CD4-positive, alpha-beta T cell (primary cell): ENCODE data around the gene HK1. TPM values are rescaled to one million over a fixed set of nuclear protein-coding genes. Genes with fewer than 3 reads are reported as not detected.

Experiments used
- ATAC-seq: fragments of 200-7000 bp; cut with Tn5 transposase; one replicate; pipeline ENCODE4 v1.10.0; 2022; ENCODE audit warnings: mild to moderate bottlenecking; ENCODE audit not compliant: poor library complexity
- CTCF ChIA-PET: fragments of 350-600 bp; sonication (Branson Sonifier 250); formaldehyde crosslinking; loops from one replicate; lab custom pipeline; 2021; ENCODE audit warnings: antibody characterized with exemption, inconsistent platforms; lab: Charles Lee
- POLR2A ChIA-PET: fragments of 350-600 bp; sonication (Branson Sonifier 250); formaldehyde crosslinking; loops from one replicate; lab custom pipeline; 2021; ENCODE audit warnings: antibody characterized with exemption, inconsistent platforms; lab: Charles Lee
- DNase-seq, 14 experiments: peaks; one replicate each; pipeline ENCODE4 v3.0.0-alpha.2; 2013 to 2020; ENCODE audit warnings: mixed read lengths in 2 of 14
- H3K27ac ChIP-seq, 2 donors: one replicate each; pipeline versions ENCODE4 v1.5.1 to v1.7.0; 2013; ENCODE audit warnings: low read length in 2 of 2, low read depth in 1 of 2, mild to moderate bottlenecking in 1 of 2
- H3K27me3 ChIP-seq, 2 experiments: 1 replicate in 1 of 2; 2 replicates in 1 of 2; pipeline versions ENCODE4 v1.6.1 to v1.7.0; 2013; ENCODE audit warnings: low read length in 2 of 2, control low read depth in 1 of 2, mild to moderate bottlenecking in 1 of 2, moderate library complexity in 1 of 2; ENCODE audit not compliant: insufficient read depth in 2 of 2, control insufficient read depth in 1 of 2
- H3K36me3 ChIP-seq: one replicate; pipeline ENCODE4 v1.6.1; 2013; ENCODE audit warnings: low read length, control low read depth; ENCODE audit not compliant: insufficient read depth
- H3K4me1 ChIP-seq: one replicate; pipeline ENCODE4 v1.6.1; 2013; ENCODE audit warnings: low read length, control low read depth; ENCODE audit not compliant: insufficient read depth
- H3K4me3 ChIP-seq: one replicate; pipeline ENCODE4 v1.5.1; 2013; ENCODE audit warnings: mild to moderate bottlenecking, low read length, moderate library complexity
- H3K9me3 ChIP-seq, 2 experiments: 1 replicate in 1 of 2; 2 replicates in 1 of 2; pipeline versions ENCODE4 v1.6.1 to v1.7.0; 2013; ENCODE audit warnings: low read length in 2 of 2, mild to moderate bottlenecking in 2 of 2, control low read depth in 1 of 2, moderate library complexity in 1 of 2; ENCODE audit not compliant: control insufficient read depth in 1 of 2, insufficient read depth in 1 of 2
- H3K27ac Mint-ChIP-seq: one replicate; pipeline ENCODE4 v1.8.0; 2020; ENCODE audit warnings: mixed read lengths
- H3K27me3 Mint-ChIP-seq: one replicate; pipeline ENCODE4 v1.8.0; 2021; ENCODE audit warnings: mixed read lengths
- H3K36me3 Mint-ChIP-seq: one replicate; pipeline ENCODE4 v1.8.0; 2021; ENCODE audit warnings: low read depth, mixed read lengths
- H3K4me1 Mint-ChIP-seq: one replicate; pipeline ENCODE4 v1.8.0; 2021; ENCODE audit warnings: low read depth, mixed read lengths
- H3K4me3 Mint-ChIP-seq: one replicate; pipeline ENCODE4 v1.8.0; 2020; ENCODE audit warnings: mild to moderate bottlenecking, mixed read lengths
- H3K9me3 Mint-ChIP-seq: one replicate; pipeline ENCODE4 v1.8.0; 2020; ENCODE audit warnings: mixed read lengths
- intact Hi-C, 2 experiments: fragments of 100-400 bp; cut with DNase I in 1 of 2; cut with micrococcal nuclease in 1 of 2; formaldehyde crosslinking; loops; one replicate each; pipeline versions ENCODE4 v1.15.1 to v1.9.0; 2023 to 2025; cut with DNase I, micrococcal nuclease
- total RNA-seq, 174 experiments: library from RNA in 2 of 174; stranded (reverse) in 2 of 174; gene quantifications; one replicate each; pipeline ENCODE4 v1.2.3 and lab custom pipeline; 2021 to 2026
- TF ChIP-seq, protein P1 (sequence below): fragments of 200-600 bp; IDR thresholded peaks from one replicate; pipeline ENCODE4 v1.8.0; 2022; ENCODE audit warnings: antibody characterized with exemption, mild to moderate bottlenecking

HK1 gene
- total RNA-seq, 2 experiments from 2014 or later: 45.6 to 48.1 TPM

DNA sequence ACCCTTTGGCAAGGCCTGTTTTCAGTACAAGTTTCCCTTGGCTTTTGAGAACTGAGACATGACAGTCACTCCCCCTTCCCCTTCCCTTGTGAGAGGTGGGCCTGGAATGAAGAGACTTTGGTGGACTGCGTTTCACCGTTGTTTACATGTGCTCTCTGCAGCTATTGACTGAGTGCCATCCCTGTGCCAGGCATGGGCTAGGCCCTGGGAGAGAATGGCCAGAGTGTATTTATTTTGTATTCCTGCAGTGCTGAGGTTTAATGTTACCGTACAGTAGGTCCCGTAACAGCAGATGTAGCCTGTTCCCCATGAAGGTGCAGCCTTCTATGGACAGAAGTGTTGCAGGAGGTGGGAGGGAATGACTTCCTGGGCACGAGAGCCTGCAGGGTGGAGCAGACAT lies 88.4 kb downstream of the HK1 start:
- Histone ChIP-seq H3K4me3 (no peak overlapping the region), H3K27ac (no peak overlapping the region), H3K4me1 (peaks cover 19% of the 10 kb centered on the region), H3K36me3 (peaks cover 79% of the 10 kb centered on the region), H3K9me3 (no peaks in the 10 kb centered on the region), H3K27me3 (no peaks in the 10 kb centered on the region)
- intact Hi-C loops: loop anchor here in 1 of 2 experiments (10.0 kb wide), 1 partner anchor 132 kb away; no protein-coding TSS in a partner anchor
- no peaks in the 10 kb centered on the region for H3K9me3 Mint-ChIP-seq
- DNase-seq (no peak), ATAC-seq (no peak)
- peak overlapping the region; percentile 53 for H3K27ac Mint-ChIP-seq
- H3K36me3 Mint-ChIP-seq: peaks cover 92% of the 10 kb centered on the region
- TF ChIP-seq, protein P1, sequence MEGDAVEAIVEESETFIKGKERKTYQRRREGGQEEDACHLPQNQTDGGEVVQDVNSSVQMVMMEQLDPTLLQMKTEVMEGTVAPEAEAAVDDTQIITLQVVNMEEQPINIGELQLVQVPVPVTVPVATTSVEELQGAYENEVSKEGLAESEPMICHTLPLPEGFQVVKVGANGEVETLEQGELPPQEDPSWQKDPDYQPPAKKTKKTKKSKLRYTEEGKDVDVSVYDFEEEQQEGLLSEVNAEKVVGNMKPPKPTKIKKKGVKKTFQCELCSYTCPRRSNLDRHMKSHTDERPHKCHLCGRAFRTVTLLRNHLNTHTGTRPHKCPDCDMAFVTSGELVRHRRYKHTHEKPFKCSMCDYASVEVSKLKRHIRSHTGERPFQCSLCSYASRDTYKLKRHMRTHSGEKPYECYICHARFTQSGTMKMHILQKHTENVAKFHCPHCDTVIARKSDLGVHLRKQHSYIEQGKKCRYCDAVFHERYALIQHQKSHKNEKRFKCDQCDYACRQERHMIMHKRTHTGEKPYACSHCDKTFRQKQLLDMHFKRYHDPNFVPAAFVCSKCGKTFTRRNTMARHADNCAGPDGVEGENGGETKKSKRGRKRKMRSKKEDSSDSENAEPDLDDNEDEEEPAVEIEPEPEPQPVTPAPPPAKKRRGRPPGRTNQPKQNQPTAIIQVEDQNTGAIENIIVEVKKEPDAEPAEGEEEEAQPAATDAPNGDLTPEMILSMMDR: no peak
- H3K4me1 Mint-ChIP-seq: peaks cover 44% of the 10 kb centered on the region
- POLR2A ChIA-PET: no interaction called here
- no peaks in the 10 kb centered on the region for H3K27me3 Mint-ChIP-seq
- CTCF ChIA-PET: no interaction called here
- H3K4me3 Mint-ChIP-seq: no peak overlapping the region

DNA sequence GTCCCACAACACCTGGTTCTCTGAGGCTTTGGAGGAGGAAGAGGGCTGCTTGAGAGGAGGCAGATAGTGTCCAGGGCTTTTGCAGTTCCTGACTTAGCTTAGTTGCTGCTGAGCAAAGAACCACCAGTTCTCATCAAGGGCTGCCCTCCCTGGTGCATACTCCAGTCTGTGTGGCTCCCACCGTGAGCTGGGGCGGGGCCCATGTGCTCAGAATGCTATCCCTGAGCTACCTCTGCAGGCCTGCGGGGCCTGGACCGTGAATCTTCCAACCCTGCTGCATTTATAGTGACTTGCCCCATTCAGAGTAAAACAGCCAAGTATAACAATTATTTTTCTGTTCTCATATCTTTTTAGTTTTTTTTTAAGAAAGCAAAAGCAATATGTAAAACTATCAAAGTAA lies 89.2 kb downstream of the HK1 start:
- DNase-seq (no peak), ATAC-seq (no peak)
- Histone ChIP-seq H3K27me3 (no peaks in the 10 kb centered on the region), H3K36me3 (peaks cover 86% of the 10 kb centered on the region), H3K9me3 (no peaks in the 10 kb centered on the region), H3K4me3 (no peak overlapping the region), H3K4me1 (peaks cover 12% of the 10 kb centered on the region), H3K27ac (no peak overlapping the region)
- peaks cover 45% of the 10 kb centered on the region for H3K4me1 Mint-ChIP-seq
- POLR2A ChIA-PET: no interaction called here
- TF ChIP-seq, protein P1: no peak
- CTCF ChIA-PET: no interaction called here
- no peaks in the 10 kb centered on the region for H3K27me3 Mint-ChIP-seq
- H3K36me3 Mint-ChIP-seq: peaks cover 95% of the 10 kb centered on the region
- no peaks in the 10 kb centered on the region for H3K9me3 Mint-ChIP-seq
- intact Hi-C loops: loop anchor here in 1 of 2 experiments (10.0 kb wide), 1 partner anchor 133 kb away; no protein-coding TSS in a partner anchor
- H3K27ac Mint-ChIP-seq: peak overlapping the region; percentile 39
- no peak overlapping the region for H3K4me3 Mint-ChIP-seq

DNA sequence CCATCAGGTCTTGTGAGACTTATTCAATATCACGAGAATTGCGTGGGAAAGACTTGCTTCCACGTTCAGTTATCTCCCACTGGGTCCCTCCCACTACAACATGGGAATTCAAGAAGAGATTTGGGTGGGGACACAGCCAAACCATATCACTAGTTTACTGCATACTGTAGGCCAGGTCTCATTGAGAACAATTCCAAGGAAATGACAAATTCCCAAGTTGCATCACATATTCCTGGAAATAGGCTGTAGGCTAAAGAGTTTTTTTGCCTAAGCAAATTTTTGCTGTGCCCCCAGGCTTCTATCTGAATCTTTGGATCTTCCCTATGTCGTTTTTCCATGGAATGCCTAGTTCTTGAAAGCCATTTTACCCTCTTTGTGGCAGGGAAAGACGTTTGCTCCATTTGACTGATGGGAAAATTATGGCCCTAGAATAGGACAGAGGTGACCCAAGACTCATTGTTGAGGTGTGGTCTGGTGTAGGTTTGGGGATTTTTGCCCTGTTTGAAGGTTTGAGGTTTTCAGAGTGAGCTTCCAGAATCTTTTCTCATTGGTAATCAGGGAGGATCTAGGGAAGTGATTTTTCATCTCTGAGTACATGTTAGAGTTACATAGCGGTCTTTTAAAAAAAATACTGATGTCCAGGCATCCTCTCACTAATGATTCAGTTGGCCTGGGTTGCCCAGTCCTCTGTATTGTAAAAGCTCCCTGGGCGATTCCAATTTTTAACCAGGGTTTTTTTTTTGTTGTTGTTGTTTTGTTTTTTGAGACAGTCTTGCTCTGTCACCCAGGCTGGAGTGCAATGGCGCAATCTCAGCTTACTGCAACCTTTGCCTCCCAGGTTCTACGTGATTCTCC lies 94.1 kb downstream of the HK1 start:
- H3K4me3 ChIP-seq: no peak overlapping the region
- Mint-ChIP-seq H3K27me3 (no peaks in the 10 kb centered on the region), H3K27ac (peak overlapping the region; percentile 60), H3K4me3 (no peak overlapping the region), H3K9me3 (no peaks in the 10 kb centered on the region), H3K36me3 (peaks cover 97% of the 10 kb centered on the region), H3K4me1 (peaks cover 39% of the 10 kb centered on the region)
- intact Hi-C loops: no loop called here
- no peaks in the 10 kb centered on the region for H3K27me3 ChIP-seq
- H3K36me3 ChIP-seq: peaks cover 95% of the 10 kb centered on the region
- H3K9me3 ChIP-seq: no peaks in the 10 kb centered on the region
- ATAC-seq: no peak
- CTCF ChIA-PET: no interaction called here
- POLR2A ChIA-PET: no interaction called here
- no peak for DNase-seq
- H3K4me1 ChIP-seq: peaks cover 4% of the 10 kb centered on the region
- TF ChIP-seq, protein P1: no peak
- no peak overlapping the region for H3K27ac ChIP-seq
